K562 (cell line): ENCODE measurements around the gene CD320. TPM values are rescaled to one million over a fixed set of nuclear protein-coding genes. Genes with fewer than 3 reads are reported as not detected.

Experiments used
- BRF2 ChIP-seq: IDR thresholded peaks from 3 replicates; pipeline ENCODE4 v1.6.1; 2011; ENCODE audit warnings: borderline replicate concordance, mild to moderate bottlenecking; ENCODE audit not compliant: insufficient read length, insufficient read depth
- CREB1 ChIP-seq, 2 experiments: sonication (generic) in 1 of 2; formaldehyde crosslinking in 1 of 2; IDR thresholded peaks; 2 replicates each; pipeline versions ENCODE4 v1.6.1 to v1.8.0; 2012 to 2022; ENCODE audit warnings: inconsistent platforms in 1 of 2, mild to moderate bottlenecking in 1 of 2, missing genetic modification reagents in 1 of 2, moderate library complexity in 1 of 2
- HCFC1 ChIP-seq: IDR thresholded peaks from 2 replicates; pipeline ENCODE4 v1.6.1; 2012; ENCODE audit warnings: low read depth, low read length, improper control_type of control experiment
- MBD2 ChIP-seq: sonication (generic); IDR thresholded peaks from 2 replicates; pipeline ENCODE4 v1.6.1; 2016; ENCODE audit warnings: low read depth, borderline replicate concordance
- RBM15 ChIP-seq: fragments of 200-400 bp; formaldehyde crosslinking; IDR thresholded peaks from 2 replicates; pipeline ENCODE4 v1.6.1; 2018; ENCODE audit warnings: mild to moderate bottlenecking, low read length, moderate library complexity; ENCODE audit not compliant: insufficient read depth
- TBP ChIP-seq: optimal IDR thresholded peaks from 2 replicates; pipeline ENCODE3; 2011; ENCODE audit warnings: low read depth, low read length, improper control_type of control experiment
- ZBTB40 ChIP-seq, 2 experiments: fragments of 450-650 bp in 1 of 2; sonication (generic) in 1 of 2; formaldehyde crosslinking in 1 of 2; IDR thresholded peaks; 2 replicates each; pipeline versions ENCODE4 v1.7.1 to v1.9.0; 2016 to 2022; ENCODE audit warnings: inconsistent platforms in 1 of 2, mild to moderate bottlenecking in 1 of 2, missing genetic modification reagents in 1 of 2
- ZBTB9 ChIP-seq: fragments of 450-650 bp; formaldehyde crosslinking; IDR thresholded peaks from 2 replicates; pipeline ENCODE4 v1.4.0; 2020; ENCODE audit warnings: mild to moderate bottlenecking, moderate library complexity
- ZNF277 ChIP-seq: fragments of 250-450 bp; sonication (Bioruptor Pico); IDR thresholded peaks from 2 replicates; pipeline ENCODE4 v1.8.0; 2022; ENCODE audit warnings: inconsistent platforms, mild to moderate bottlenecking, moderate library complexity, borderline replicate concordance
- polyA plus RNA-seq, 8 experiments: library from polyadenylated mRNA; depleted of rRNA in 4 of 8; stranded (reverse) in 5 of 8; unstranded in 3 of 8; fragments of >200 nt; fragmentation: Nextera tagmentation in 2 of 8; fragmentation: Illumina TruSeq in 1 of 8; extraction: Ambion mirVana in 2 of 8; extraction: Trizol in 1 of 8; gene quantifications; 2 replicates each; pipeline versions ENCODE4 v1.2.1 to v1.2.3, GENCODE V29; 2011 to 2014; ENCODE audit warnings: inconsistent platforms in 1 of 8, missing spikeins in 1 of 8
- total RNA-seq, 7 experiments: library from RNA; depleted of rRNA in 6 of 7; stranded (reverse); fragments of >200 nt in 6 of 7; fragmentation: Illumina TruSeq in 2 of 7; extraction: Trizol in 2 of 7; gene quantifications; 2 replicates each; pipeline versions ENCODE4 v1.2.1 to v1.2.3, GENCODE V29; 2011 to 2021; ENCODE audit warnings: low replicate concordance in 1 of 7
- TF ChIP-seq, protein P1 (sequence below): fragments of 450-650 bp; IDR thresholded peaks from 2 replicates; pipeline ENCODE4 v1.6.1; 2016; ENCODE audit warnings: antibody characterized with exemption

CD320 gene
- total and polyA plus RNA-seq, 9 of the 15 experiments (the other 6 are each of a cell fraction or from before 2014, with no cell fraction given), result 0.45 to 94.5 (median 34.4) TPM

DNA sequence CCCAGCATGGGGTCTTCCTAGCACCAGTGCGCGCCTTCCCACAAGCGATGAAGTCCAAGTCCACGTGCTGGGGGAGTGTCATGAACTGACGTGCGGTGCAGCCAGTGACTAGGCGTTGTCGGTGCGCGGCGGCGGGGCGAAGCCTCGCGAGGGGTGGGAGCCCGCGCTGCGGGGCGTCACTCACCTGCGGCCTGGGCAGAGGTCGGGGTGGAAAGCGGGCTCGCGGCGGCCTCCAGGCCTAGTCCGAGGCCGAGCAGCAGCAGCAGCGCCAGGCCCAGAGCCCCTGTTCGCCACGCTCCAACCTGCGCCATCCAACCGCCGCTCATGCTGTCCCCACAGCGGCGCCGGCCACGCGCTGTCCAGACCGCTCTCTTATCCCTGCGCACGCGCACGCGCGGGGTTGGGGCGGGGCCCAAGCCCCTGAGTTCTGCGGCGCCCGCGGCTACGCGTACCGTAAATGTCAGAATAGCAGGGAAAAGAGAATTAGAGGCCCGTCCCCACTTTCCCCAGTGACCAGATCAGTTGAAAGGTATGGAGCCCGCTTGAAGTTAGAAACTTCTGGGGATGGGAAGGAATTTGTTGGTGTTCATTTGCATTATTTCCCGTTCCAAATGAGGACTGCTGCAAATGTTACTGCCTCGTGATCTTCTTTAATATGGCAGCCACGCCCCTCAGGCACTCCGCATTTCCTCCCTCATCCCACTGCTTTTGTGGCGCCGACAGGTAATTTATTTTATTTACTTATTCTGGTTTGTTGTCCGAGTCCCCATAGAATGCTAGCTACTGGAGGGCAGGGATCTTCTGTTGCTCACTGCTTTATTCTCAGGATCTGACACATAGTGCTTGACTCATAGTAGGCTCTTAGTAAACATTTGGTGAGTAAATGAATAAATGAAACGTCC is at the start of gene CD320 (continued):
- TF ChIP-seq HCFC1 (no peak), MBD2 (0 out of 2 replicates have a peak, but pooled peaks have one; percentile 22), TBP (peak; percentile 62), ZBTB40 (IDR thresholded peaks at IDR 0.05) (peak; percentile 88), ZBTB40 (CRISPR knock-in tag; IDR thresholded peaks at IDR 0.05) (peak; percentile 59; the same call in 1 of the 2 replicates), ZBTB9 (peak; percentile 94), BRF2 (no peak), ZNF277 (no peak), CREB1 (IDR thresholded peaks at IDR 0.05) (peak; percentile 65), CREB1 (CRISPR knock-in tag; IDR thresholded peaks at IDR 0.05) (peak; percentile 84), RBM15 (no peak)
- TF ChIP-seq, protein P1, sequence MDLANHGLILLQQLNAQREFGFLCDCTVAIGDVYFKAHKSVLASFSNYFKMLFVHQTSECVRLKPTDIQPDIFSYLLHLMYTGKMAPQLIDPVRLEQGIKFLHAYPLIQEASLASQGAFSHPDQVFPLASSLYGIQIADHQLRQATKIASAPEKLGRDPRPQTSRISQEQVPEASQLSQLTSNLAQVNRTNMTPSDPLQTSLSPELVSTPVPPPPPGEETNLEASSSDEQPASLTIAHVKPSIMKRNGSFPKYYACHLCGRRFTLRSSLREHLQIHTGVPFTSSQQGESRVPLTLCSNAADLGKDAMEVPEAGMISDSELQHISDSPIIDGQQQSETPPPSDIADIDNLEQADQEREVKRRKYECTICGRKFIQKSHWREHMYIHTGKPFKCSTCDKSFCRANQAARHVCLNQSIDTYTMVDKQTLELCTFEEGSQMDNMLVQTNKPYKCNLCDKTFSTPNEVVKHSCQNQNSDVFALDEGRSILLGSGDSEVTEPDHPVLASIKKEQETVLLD, result peak; percentile 92
